CD4-positive, alpha-beta T cell (primary cell): Measurements from ENCODE around the gene RBM20. TPM values are rescaled to one million over a fixed set of nuclear protein-coding genes. Genes with fewer than 3 reads are reported as not detected.

Experiments used
- ATAC-seq: fragments of 200-7000 bp; cut with Tn5 transposase; one replicate; pipeline ENCODE4 v1.10.0; 2022; ENCODE audit warnings: mild to moderate bottlenecking; ENCODE audit not compliant: poor library complexity
- CTCF ChIA-PET: fragments of 350-600 bp; sonication (Branson Sonifier 250); formaldehyde crosslinking; loops from one replicate; lab custom pipeline; 2021; ENCODE audit warnings: antibody characterized with exemption, inconsistent platforms; lab: Charles Lee
- POLR2A ChIA-PET: fragments of 350-600 bp; sonication (Branson Sonifier 250); formaldehyde crosslinking; loops from one replicate; lab custom pipeline; 2021; ENCODE audit warnings: antibody characterized with exemption, inconsistent platforms; lab: Charles Lee
- DNase-seq, 14 experiments: peaks; one replicate each; pipeline ENCODE4 v3.0.0-alpha.2; 2013 to 2020; ENCODE audit warnings: mixed read lengths in 2 of 14
- H3K27ac ChIP-seq, 2 donors: one replicate each; pipeline versions ENCODE4 v1.5.1 to v1.7.0; 2013; ENCODE audit warnings: low read length in 2 of 2, low read depth in 1 of 2, mild to moderate bottlenecking in 1 of 2
- H3K27me3 ChIP-seq, 2 experiments: 1 replicate in 1 of 2; 2 replicates in 1 of 2; pipeline versions ENCODE4 v1.6.1 to v1.7.0; 2013; ENCODE audit warnings: low read length in 2 of 2, control low read depth in 1 of 2, mild to moderate bottlenecking in 1 of 2, moderate library complexity in 1 of 2; ENCODE audit not compliant: insufficient read depth in 2 of 2, control insufficient read depth in 1 of 2
- H3K36me3 ChIP-seq: one replicate; pipeline ENCODE4 v1.6.1; 2013; ENCODE audit warnings: low read length, control low read depth; ENCODE audit not compliant: insufficient read depth
- H3K4me1 ChIP-seq: one replicate; pipeline ENCODE4 v1.6.1; 2013; ENCODE audit warnings: low read length, control low read depth; ENCODE audit not compliant: insufficient read depth
- H3K4me3 ChIP-seq: one replicate; pipeline ENCODE4 v1.5.1; 2013; ENCODE audit warnings: mild to moderate bottlenecking, low read length, moderate library complexity
- H3K9me3 ChIP-seq, 2 experiments: 1 replicate in 1 of 2; 2 replicates in 1 of 2; pipeline versions ENCODE4 v1.6.1 to v1.7.0; 2013; ENCODE audit warnings: low read length in 2 of 2, mild to moderate bottlenecking in 2 of 2, control low read depth in 1 of 2, moderate library complexity in 1 of 2; ENCODE audit not compliant: control insufficient read depth in 1 of 2, insufficient read depth in 1 of 2
- H3K27ac Mint-ChIP-seq: one replicate; pipeline ENCODE4 v1.8.0; 2020; ENCODE audit warnings: mixed read lengths
- H3K27me3 Mint-ChIP-seq: one replicate; pipeline ENCODE4 v1.8.0; 2021; ENCODE audit warnings: mixed read lengths
- H3K36me3 Mint-ChIP-seq: one replicate; pipeline ENCODE4 v1.8.0; 2021; ENCODE audit warnings: low read depth, mixed read lengths
- H3K4me1 Mint-ChIP-seq: one replicate; pipeline ENCODE4 v1.8.0; 2021; ENCODE audit warnings: low read depth, mixed read lengths
- H3K4me3 Mint-ChIP-seq: one replicate; pipeline ENCODE4 v1.8.0; 2020; ENCODE audit warnings: mild to moderate bottlenecking, mixed read lengths
- H3K9me3 Mint-ChIP-seq: one replicate; pipeline ENCODE4 v1.8.0; 2020; ENCODE audit warnings: mixed read lengths
- intact Hi-C, 2 experiments: fragments of 100-400 bp; cut with DNase I in 1 of 2; cut with micrococcal nuclease in 1 of 2; formaldehyde crosslinking; loops; one replicate each; pipeline versions ENCODE4 v1.15.1 to v1.9.0; 2023 to 2025; cut with DNase I, micrococcal nuclease
- total RNA-seq, 174 experiments: library from RNA in 2 of 174; stranded (reverse) in 2 of 174; gene quantifications; one replicate each; pipeline ENCODE4 v1.2.3 and lab custom pipeline; 2021 to 2026
- TF ChIP-seq, protein P1 (sequence below): fragments of 200-600 bp; IDR thresholded peaks from one replicate; pipeline ENCODE4 v1.8.0; 2022; ENCODE audit warnings: antibody characterized with exemption, mild to moderate bottlenecking

The RBM20 gene
- total RNA-seq, 2 experiments from 2014 or later = 0.91 to 1.1 TPM

DNA sequence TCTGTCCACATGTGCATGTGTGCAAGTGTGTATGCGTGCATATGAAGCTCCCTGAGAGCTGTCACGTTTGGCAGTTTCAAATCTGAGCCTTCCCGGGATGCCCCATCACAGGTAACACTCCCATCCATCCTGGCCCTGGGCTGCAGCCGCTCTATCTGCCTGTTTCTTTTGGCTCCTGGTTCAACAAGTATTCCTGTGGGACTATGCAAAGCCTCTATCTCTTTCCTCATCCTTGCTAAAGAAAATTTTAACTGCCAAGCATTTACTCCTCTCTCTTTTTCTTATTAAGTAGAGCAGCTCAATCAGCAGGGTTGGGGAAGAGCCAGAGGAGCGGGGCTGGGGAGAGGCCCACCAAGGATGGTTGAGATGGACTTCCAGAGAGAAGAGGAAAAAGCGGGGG is 203.2 kb downstream of the RBM20 start:
- Histone ChIP-seq H3K36me3 (no peaks in the 10 kb centered on the region), H3K4me1 (peaks cover 67% of the 10 kb centered on the region), H3K27me3 (no peaks in the 10 kb centered on the region), H3K4me3 (no peak overlapping the region), H3K27ac (no peak overlapping the region), H3K9me3 (no peaks in the 10 kb centered on the region)
- H3K36me3 Mint-ChIP-seq = no peaks in the 10 kb centered on the region
- POLR2A ChIA-PET = interaction anchor here (0.5 to 1.0 kb wide), 2 partner anchors 12 to 17 kb away, joined by 3 read pairs; no protein-coding TSS in a partner anchor
- CTCF ChIA-PET = no interaction called here
- no peak overlapping the region for H3K27ac Mint-ChIP-seq
- intact Hi-C loops = no loop called here
- TF ChIP-seq, protein P1, sequence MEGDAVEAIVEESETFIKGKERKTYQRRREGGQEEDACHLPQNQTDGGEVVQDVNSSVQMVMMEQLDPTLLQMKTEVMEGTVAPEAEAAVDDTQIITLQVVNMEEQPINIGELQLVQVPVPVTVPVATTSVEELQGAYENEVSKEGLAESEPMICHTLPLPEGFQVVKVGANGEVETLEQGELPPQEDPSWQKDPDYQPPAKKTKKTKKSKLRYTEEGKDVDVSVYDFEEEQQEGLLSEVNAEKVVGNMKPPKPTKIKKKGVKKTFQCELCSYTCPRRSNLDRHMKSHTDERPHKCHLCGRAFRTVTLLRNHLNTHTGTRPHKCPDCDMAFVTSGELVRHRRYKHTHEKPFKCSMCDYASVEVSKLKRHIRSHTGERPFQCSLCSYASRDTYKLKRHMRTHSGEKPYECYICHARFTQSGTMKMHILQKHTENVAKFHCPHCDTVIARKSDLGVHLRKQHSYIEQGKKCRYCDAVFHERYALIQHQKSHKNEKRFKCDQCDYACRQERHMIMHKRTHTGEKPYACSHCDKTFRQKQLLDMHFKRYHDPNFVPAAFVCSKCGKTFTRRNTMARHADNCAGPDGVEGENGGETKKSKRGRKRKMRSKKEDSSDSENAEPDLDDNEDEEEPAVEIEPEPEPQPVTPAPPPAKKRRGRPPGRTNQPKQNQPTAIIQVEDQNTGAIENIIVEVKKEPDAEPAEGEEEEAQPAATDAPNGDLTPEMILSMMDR = no peak
- H3K27me3 Mint-ChIP-seq = no peaks in the 10 kb centered on the region
- ATAC-seq (no peak), DNase-seq (no peak)
- H3K9me3 Mint-ChIP-seq = no peaks in the 10 kb centered on the region
- peaks cover 71% of the 10 kb centered on the region for H3K4me1 Mint-ChIP-seq
- no peak overlapping the region for H3K4me3 Mint-ChIP-seq

DNA sequence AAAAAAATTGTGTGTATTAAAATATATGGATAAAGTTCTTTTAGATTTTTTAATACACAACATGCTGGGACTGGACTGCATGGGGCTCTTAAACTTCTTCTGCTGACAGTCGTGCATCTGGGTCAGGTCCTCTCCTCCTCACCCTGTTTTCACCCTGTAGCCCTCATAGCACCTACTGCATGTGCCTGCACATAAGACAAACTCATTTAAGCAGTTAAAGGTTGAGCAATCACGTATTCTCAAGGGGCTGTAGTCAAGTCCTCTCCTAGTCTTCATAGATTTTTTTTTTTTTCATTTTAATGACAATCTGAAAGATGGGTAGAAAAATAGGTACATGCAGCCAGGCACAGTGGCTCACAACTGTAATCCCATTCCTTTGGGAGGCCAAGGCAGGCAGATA is 204.0 kb downstream of the RBM20 start:
- Mint-ChIP-seq H3K36me3 (no peaks in the 10 kb centered on the region), H3K4me1 (peaks cover 71% of the 10 kb centered on the region), H3K9me3 (no peaks in the 10 kb centered on the region), H3K27me3 (no peaks in the 10 kb centered on the region), H3K4me3 (no peak overlapping the region), H3K27ac (no peak overlapping the region)
- Histone ChIP-seq H3K27me3 (no peaks in the 10 kb centered on the region), H3K4me3 (no peak overlapping the region), H3K36me3 (no peaks in the 10 kb centered on the region), H3K27ac (no peak overlapping the region), H3K9me3 (no peaks in the 10 kb centered on the region), H3K4me1 (peaks cover 67% of the 10 kb centered on the region)
- ChIA-PET POLR2A (no interaction called here), CTCF (no interaction called here)
- TF ChIP-seq, protein P1 = no peak
- DNase-seq = no peak
- intact Hi-C loops = no loop called here
- no peak for ATAC-seq

DNA sequence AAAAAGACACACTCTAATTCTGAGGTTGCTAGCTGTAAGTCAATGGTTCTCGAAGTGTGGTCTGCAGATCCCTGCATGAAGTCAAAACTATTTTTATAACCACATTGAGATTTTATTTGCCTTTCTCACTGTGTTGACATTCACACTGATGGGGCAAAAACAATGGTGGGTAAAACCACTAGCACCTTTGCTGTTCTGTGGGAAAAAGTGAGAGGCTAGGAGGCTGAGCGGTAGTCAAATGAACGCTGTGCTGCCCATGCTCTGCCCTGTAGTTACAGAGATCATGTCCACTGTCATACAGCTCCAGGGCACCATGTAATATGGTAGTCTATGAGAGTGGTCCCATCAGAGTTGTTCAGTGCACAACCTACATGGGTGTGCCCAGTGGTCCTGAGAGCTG is 206.0 kb downstream of the RBM20 start:
- ChIA-PET POLR2A (interaction anchor here (1.2 to 1.7 kb wide), 7 partner anchors 9 to 47 kb away, joined by 3 to 7 read pairs (median 4); partner anchors contain the start of gene PDCD4), CTCF (interaction anchor here (1.5 kb wide), 1 partner anchor 15 kb away, joined by 3 read pairs; no protein-coding TSS in a partner anchor)
- H3K9me3 Mint-ChIP-seq = no peaks in the 10 kb centered on the region
- ATAC-seq (no peak), DNase-seq (peak in 2 of 14 experiments; percentile 19 to 72)
- H3K9me3 ChIP-seq = no peaks in the 10 kb centered on the region
- no peak overlapping the region for H3K4me3 Mint-ChIP-seq
- no peaks in the 10 kb centered on the region for H3K27me3 Mint-ChIP-seq
- H3K4me1 ChIP-seq = peaks cover 64% of the 10 kb centered on the region
- no peaks in the 10 kb centered on the region for H3K27me3 ChIP-seq
- TF ChIP-seq, protein P1 = no peak
- H3K4me1 Mint-ChIP-seq = peaks cover 73% of the 10 kb centered on the region
- no peak overlapping the region for H3K4me3 ChIP-seq
- intact Hi-C loops = loop anchor here in 1 of 2 experiments (2.0 kb wide), 1 partner anchor 15 kb away; no protein-coding TSS in a partner anchor
- no peak overlapping the region for H3K27ac ChIP-seq
- no peaks in the 10 kb centered on the region for H3K36me3 ChIP-seq
- H3K36me3 Mint-ChIP-seq = no peaks in the 10 kb centered on the region
- no peak overlapping the region for H3K27ac Mint-ChIP-seq
